Lower leg skin (tissue), 3 donors: ENCODE data around the gene ZNF367.

Source experiments
- POLR2A ChIP-seq, 2 donors: fragments of 450-650 bp; IDR thresholded peaks; one replicate each; pipeline ENCODE4 v1.6.1; 2016 to 2017; ENCODE audit warnings: antibody characterized with exemption in 2 of 2, mild to moderate bottlenecking in 1 of 2, moderate library complexity in 1 of 2
- TF ChIP-seq, protein P1 (sequence below), 3 donors: fragments of 450-650 bp; IDR thresholded peaks; one replicate each; pipeline ENCODE4 v1.5.1; 2016; ENCODE audit warnings: antibody characterized with exemption in 3 of 3, mild to moderate bottlenecking in 3 of 3, moderate library complexity in 2 of 3

GRCh38 chr9:96350866-96351265 is 67.3 kb downstream of the ZNF367 start:
- TF ChIP-seq, protein P1, sequence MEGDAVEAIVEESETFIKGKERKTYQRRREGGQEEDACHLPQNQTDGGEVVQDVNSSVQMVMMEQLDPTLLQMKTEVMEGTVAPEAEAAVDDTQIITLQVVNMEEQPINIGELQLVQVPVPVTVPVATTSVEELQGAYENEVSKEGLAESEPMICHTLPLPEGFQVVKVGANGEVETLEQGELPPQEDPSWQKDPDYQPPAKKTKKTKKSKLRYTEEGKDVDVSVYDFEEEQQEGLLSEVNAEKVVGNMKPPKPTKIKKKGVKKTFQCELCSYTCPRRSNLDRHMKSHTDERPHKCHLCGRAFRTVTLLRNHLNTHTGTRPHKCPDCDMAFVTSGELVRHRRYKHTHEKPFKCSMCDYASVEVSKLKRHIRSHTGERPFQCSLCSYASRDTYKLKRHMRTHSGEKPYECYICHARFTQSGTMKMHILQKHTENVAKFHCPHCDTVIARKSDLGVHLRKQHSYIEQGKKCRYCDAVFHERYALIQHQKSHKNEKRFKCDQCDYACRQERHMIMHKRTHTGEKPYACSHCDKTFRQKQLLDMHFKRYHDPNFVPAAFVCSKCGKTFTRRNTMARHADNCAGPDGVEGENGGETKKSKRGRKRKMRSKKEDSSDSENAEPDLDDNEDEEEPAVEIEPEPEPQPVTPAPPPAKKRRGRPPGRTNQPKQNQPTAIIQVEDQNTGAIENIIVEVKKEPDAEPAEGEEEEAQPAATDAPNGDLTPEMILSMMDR (IDR thresholded peaks at IDR 0.05): no peak
- no peak for TF ChIP-seq POLR2A (IDR thresholded peaks at IDR 0.05)
